ENCODE measurements around the gene PRDX4.
"Not testable (repeated sequence)": the region's sequence is repeated elsewhere in the genome, so short reads cannot be mapped to it uniquely, and the experiment has no call there.

PRDX4 gene

GRCh38 chrX:23676486-23676885 is 9.2 kb downstream of the PRDX4 start:
- not testable (repeated sequence) for DNase-seq

GRCh38 chrX:23692166-23692565 is 24.9 kb downstream of the PRDX4 start:
- no peak for DNase-seq

- peak; percentile 43 for DNase-seq
Measured at GRCh38 chrX:23694606-23695005, 27.3 kb downstream of the PRDX4 start.

GRCh38 chrX:23699636-23700194 is 32.4 kb downstream of the PRDX4 start:
- DNase-seq: no peak

GRCh38 chrX:23704673-23705206 is 37.4 kb downstream of the PRDX4 start:
- DNase-seq: no peak

- no peak for DNase-seq
Measured at GRCh38 chrX:23705235-23705634, 37.9 kb downstream of the PRDX4 start.

- no peak for DNase-seq
Measured at GRCh38 chrX:23720117-23720677, 52.9 kb downstream of the PRDX4 start.

- no peak for DNase-seq
Measured at GRCh38 chrX:23726191-23726590, 58.9 kb downstream of the PRDX4 start.

- DNase-seq: no peak
Measured at GRCh38 chrX:23727206-23727605, 59.9 kb downstream of the PRDX4 start.

- no peak for DNase-seq
Measured at GRCh38 chrX:23729214-23729613, 61.9 kb downstream of the PRDX4 start.

GRCh38 chrX:23731951-23732350 is 64.7 kb downstream of the PRDX4 start:
- DNase-seq: no peak

- no peak for DNase-seq
Measured at GRCh38 chrX:23732704-23733103, 65.4 kb downstream of the PRDX4 start.

Measured in left hindlimb (tissue), 1 donor.